Stomach smooth muscle (tissue), 2 donors: Measurements from ENCODE around the gene MUC12.
"Not testable (repeated sequence)": the region's sequence is repeated elsewhere in the genome, so short reads cannot be mapped to it uniquely, and the experiment has no call there.

Source experiments
- H3K27ac ChIP-seq: one replicate; pipeline ENCODE4 v1.7.0; 2013; ENCODE audit warnings: mild to moderate bottlenecking, low read length, inconsistent platforms
- H3K27me3 ChIP-seq, 2 donors: one replicate each; pipeline ENCODE4 v1.7.0; 2013; ENCODE audit warnings: low read length in 2 of 2; ENCODE audit not compliant: insufficient read depth in 2 of 2, control insufficient read depth in 1 of 2
- H3K36me3 ChIP-seq, 2 donors: one replicate each; pipeline ENCODE4 v1.7.0; 2013; ENCODE audit warnings: low read length in 2 of 2; ENCODE audit not compliant: control insufficient read depth in 2 of 2, insufficient read depth in 2 of 2
- H3K4me1 ChIP-seq: one replicate; pipeline ENCODE4 v1.7.0; 2013; ENCODE audit warnings: low read length; ENCODE audit not compliant: control insufficient read depth, insufficient read depth
- H3K4me3 ChIP-seq, 2 donors: one replicate each; pipeline ENCODE4 v1.7.0; 2013; ENCODE audit warnings: low read length in 2 of 2
- H3K9ac ChIP-seq, 2 donors: one replicate each; pipeline ENCODE4 v1.7.0; 2013; ENCODE audit warnings: low read length in 2 of 2, mild to moderate bottlenecking in 1 of 2
- H3K9me3 ChIP-seq, 2 donors: one replicate each; pipeline ENCODE4 v1.7.0; 2013; ENCODE audit warnings: low read length in 2 of 2; ENCODE audit not compliant: control insufficient read depth in 2 of 2
- donor health status: healthy.
- donor health status: Pancreatic carcinoma.

MUC12 gene

DNA sequence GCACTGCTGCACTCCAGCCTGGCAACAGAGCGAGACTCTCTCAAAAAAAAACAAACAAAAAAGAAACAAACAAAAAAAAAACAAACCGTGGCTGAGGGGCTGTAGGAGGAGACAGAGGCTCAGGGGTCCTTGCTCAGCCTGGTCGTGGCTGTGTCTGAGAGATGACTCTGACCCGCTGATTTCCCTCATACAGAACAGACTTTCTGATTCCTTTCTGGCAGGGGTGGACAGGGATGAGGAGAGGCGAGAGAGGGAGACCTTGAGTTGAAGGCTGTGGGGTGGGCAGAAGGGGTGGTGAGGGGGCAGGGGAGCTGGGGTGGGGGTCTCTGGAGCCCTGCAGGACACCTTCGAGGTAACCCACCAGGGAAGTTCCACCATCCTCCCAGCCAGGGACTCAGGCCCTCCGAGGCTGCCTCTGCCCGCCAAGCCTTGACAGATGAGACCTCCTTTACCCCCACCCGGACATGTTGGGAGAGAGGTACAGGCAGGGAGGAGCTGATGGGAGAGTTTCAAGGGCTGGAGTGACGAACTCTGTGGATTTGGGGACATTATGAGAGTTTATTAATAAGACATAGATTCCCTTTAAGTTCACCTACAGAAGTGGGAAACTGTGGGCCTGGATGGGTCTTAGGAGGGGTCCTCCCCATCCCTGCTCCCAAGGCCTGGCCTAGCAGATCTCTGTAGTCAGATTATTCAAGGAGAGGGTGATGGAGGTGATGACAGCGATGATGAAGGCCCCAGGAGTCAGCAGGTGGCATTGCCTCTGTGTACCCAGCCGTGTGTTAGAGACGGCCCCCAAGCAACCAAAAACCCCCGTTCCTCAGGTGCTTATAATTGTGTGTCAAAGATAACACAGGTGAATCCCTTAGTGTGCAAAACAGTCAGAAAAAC, 2.0 kb downstream of the MUC12 start:
- no peak overlapping the region for H3K27ac ChIP-seq
- H3K9ac ChIP-seq: no peak overlapping the region
- H3K36me3 ChIP-seq: no peaks in the 10 kb centered on the region
- H3K9me3 ChIP-seq: peaks cover 0 to 5% of the 10 kb centered on the region in 2 donors
- H3K4me1 ChIP-seq: peaks cover 7% of the 10 kb centered on the region
- H3K27me3 ChIP-seq: peaks cover 29 to 42% of the 10 kb centered on the region in 2 donors
- H3K4me3 ChIP-seq: no peak overlapping the region

GRCh38 chr7:100972002-100972347, 2.6 kb downstream of the MUC12 start:
- H3K36me3 ChIP-seq: no peaks in the 10 kb centered on the region
- peaks cover 0 to 5% of the 10 kb centered on the region in 2 donors for H3K9me3 ChIP-seq
- H3K27ac ChIP-seq: no peak overlapping the region
- no peak overlapping the region for H3K9ac ChIP-seq
- H3K27me3 ChIP-seq: peaks cover 23 to 37% of the 10 kb centered on the region in 2 donors
- H3K4me3 ChIP-seq: no peak overlapping the region
- peaks cover 1% of the 10 kb centered on the region for H3K4me1 ChIP-seq

DNA sequence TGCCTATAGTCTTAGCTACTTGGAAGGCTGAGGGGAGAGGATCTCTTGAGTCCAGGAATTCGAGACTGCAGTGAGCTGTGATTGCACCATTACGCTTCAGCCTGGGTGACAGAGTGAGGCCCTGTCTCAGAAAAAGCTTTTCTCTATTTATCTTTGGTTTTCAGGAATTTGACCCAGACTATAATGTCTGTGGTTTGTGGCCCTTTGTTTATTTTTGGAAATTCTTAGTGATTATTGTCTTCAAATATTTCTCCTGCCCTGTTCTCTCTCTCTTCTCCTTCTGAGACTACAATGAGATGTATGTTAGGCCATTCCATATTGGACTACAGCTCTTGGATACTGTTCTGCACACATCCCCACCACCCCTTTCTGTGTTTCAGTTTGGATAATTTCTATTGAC, 4.7 kb downstream of the MUC12 start:
- H3K4me1 ChIP-seq: no peaks in the 10 kb centered on the region
- H3K4me3 ChIP-seq: no peak overlapping the region
- no peak overlapping the region for H3K9ac ChIP-seq
- H3K9me3 ChIP-seq: peaks cover 0 to 5% of the 10 kb centered on the region in 2 donors
- H3K27me3 ChIP-seq: peaks cover 10 to 21% of the 10 kb centered on the region in 2 donors
- H3K36me3 ChIP-seq: no peaks in the 10 kb centered on the region
- H3K27ac ChIP-seq: no peak overlapping the region

- no peak overlapping the region for H3K9ac ChIP-seq
- H3K4me3 ChIP-seq: no peak overlapping the region
- H3K36me3 ChIP-seq: no peaks in the 10 kb centered on the region
- H3K27ac ChIP-seq: no peak overlapping the region
- H3K9me3 ChIP-seq: peaks cover 0 to 5% of the 10 kb centered on the region in 2 donors
- H3K4me1 ChIP-seq: no peaks in the 10 kb centered on the region
- H3K27me3 ChIP-seq: peaks cover 0 to 16% of the 10 kb centered on the region in 2 donors
Observed at GRCh38 chr7:100975371-100975821, 6.0 kb downstream of the MUC12 start.

- Histone ChIP-seq H3K27me3 (peaks cover 0 to 10% of the 10 kb centered on the region in 2 donors), H3K9me3 (peaks cover 0 to 5% of the 10 kb centered on the region in 2 donors), H3K9ac (no peak overlapping the region), H3K4me1 (no peaks in the 10 kb centered on the region), H3K36me3 (no peaks in the 10 kb centered on the region), H3K4me3 (no peak overlapping the region), H3K27ac (no peak overlapping the region)
Observed at GRCh38 chr7:100978300-100978699, 8.9 kb downstream of the MUC12 start.

GRCh38 chr7:100983451-100984187, 14.3 kb downstream of the MUC12 start:
- H3K27ac ChIP-seq: no peak overlapping the region
- H3K9me3 ChIP-seq: no peaks in the 10 kb centered on the region
- no peaks in the 10 kb centered on the region for H3K4me1 ChIP-seq
- H3K36me3 ChIP-seq: no peaks in the 10 kb centered on the region
- H3K4me3 ChIP-seq: no peak overlapping the region
- peaks cover 0 to 2% of the 10 kb centered on the region in 2 donors for H3K27me3 ChIP-seq
- no peak overlapping the region for H3K9ac ChIP-seq

GRCh38 chr7:100984241-100984918, 15.0 kb downstream of the MUC12 start:
- not testable (repeated sequence) for H3K9me3 ChIP-seq, H3K36me3 ChIP-seq, H3K27ac ChIP-seq, H3K9ac ChIP-seq, H3K4me3 ChIP-seq, H3K27me3 ChIP-seq, H3K4me1 ChIP-seq

- H3K27ac ChIP-seq, H3K9ac ChIP-seq, H3K9me3 ChIP-seq, H3K4me1 ChIP-seq, H3K4me3 ChIP-seq, H3K36me3 ChIP-seq, H3K27me3 ChIP-seq: not testable (repeated sequence)
Observed at GRCh38 chr7:100985033-100985797, 15.8 kb downstream of the MUC12 start.

- Histone ChIP-seq H3K9ac (no peak overlapping the region), H3K36me3 (no peaks in the 10 kb centered on the region), H3K4me3 (no peak overlapping the region), H3K9me3 (no peaks in the 10 kb centered on the region), H3K27ac (no peak overlapping the region), H3K4me1 (no peaks in the 10 kb centered on the region), H3K27me3 (no peaks in the 10 kb centered on the region)
Observed at GRCh38 chr7:100991631-100992030, 22.3 kb downstream of the MUC12 start.

DNA sequence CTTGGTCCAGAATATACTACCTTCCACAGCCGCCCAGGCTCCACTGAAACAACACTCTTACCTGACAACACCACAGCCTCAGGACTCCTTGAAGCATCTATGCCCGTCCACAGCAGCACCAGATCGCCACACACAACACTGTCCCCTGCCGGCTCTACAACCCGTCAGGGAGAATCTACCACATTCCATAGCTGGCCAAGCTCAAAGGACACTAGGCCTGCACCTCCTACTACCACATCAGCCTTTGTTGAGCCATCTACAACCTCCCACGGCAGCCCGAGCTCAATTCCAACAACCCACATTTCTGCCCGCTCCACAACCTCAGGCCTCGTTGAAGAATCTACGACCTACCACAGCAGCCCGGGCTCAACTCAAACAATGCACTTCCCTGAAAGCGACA, 22.9 kb downstream of the MUC12 start:
- not testable (repeated sequence) for H3K9me3 ChIP-seq, H3K4me1 ChIP-seq, H3K27ac ChIP-seq, H3K4me3 ChIP-seq, H3K27me3 ChIP-seq, H3K9ac ChIP-seq, H3K36me3 ChIP-seq
